HepG2 (cell line): Measurements from ENCODE around the gene UBTF.

Experiments used
- ERF ChIP-seq: IDR thresholded peaks from 2 replicates; pipeline ENCODE4 v1.6.1; 2018; ENCODE audit warnings: missing biosample characterization, missing genetic modification reagents
- MXI1 ChIP-seq: IDR thresholded peaks from 3 replicates; pipeline ENCODE4 v1.6.1; 2012; ENCODE audit warnings: low read depth, low read length, inconsistent platforms, borderline replicate concordance
- PHF21A ChIP-seq: sonication (generic); formaldehyde crosslinking; IDR thresholded peaks from 2 replicates; pipeline ENCODE4 v1.5.0; 2020; ENCODE audit warnings: mild to moderate bottlenecking, missing genetic modification reagents
- ZNF558 ChIP-seq: sonication (generic); formaldehyde crosslinking; IDR thresholded peaks from 2 replicates; pipeline ENCODE4 v1.9.0; 2022; ENCODE audit warnings: mild to moderate bottlenecking, missing genetic modification reagents, borderline replicate concordance

GRCh38 chr17:44192750-44193149 is 26.7 kb downstream of the UBTF start:
- TF ChIP-seq ERF (CRISPR knock-in tag) (no peak), MXI1 (no peak), ZNF558 (CRISPR knock-in tag) (no peak), PHF21A (CRISPR knock-in tag) (no peak)
